SK-N-SH (cell line): Measurements from ENCODE around the gene C20orf96. TPM values are rescaled to one million over a fixed set of nuclear protein-coding genes. Genes with fewer than 3 reads are reported as not detected.

Source experiments
- CTCF ChIA-PET: fragments of 300-600, 350-600 bp; formaldehyde crosslinking; extraction: SDS; loops from one replicate; lab custom pipeline; 2021; lab: Yijun Ruan, JAX
- POLR2A ChIA-PET: fragments of 350-600 bp; sonication (Branson Sonifier 250); formaldehyde crosslinking; extraction: SDS; loops from one replicate; lab custom pipeline; 2020; ENCODE audit warnings: antibody characterized with exemption, inconsistent platforms; lab: Yijun Ruan, JAX
- DNase-seq: peaks from one replicate; pipeline ENCODE4 v3.0.0; 2012
- H2AFZ ChIP-seq: fragments of 200-600 bp; sonication (generic); 2 replicates; pipeline ENCODE4 v1.8.1; 2016; ENCODE audit warnings: antibody characterized with exemption, mild to moderate bottlenecking, low read depth
- H3F3A ChIP-seq: fragments of 200-600 bp; sonication (generic); replicated peaks from 2 replicates; pipeline ENCODE3; 2016; ENCODE audit warnings: antibody characterized with exemption, mild to moderate bottlenecking; ENCODE audit not compliant: insufficient read depth
- H3K27ac ChIP-seq, 2 experiments: fragments of 200-500 bp in 1 of 2; fragments of 200-600 bp in 1 of 2; sonication (Bioruptor generic) in 1 of 2; sonication (generic), shearing (Covaris generic) in 1 of 2; 2 replicates each; pipeline versions ENCODE4 v1.5.1 to v1.6.1; 2014 to 2016; ENCODE audit warnings: low read depth in 2 of 2, inconsistent platforms in 1 of 2, low read length in 1 of 2, mild to moderate bottlenecking in 1 of 2, mixed read lengths in 1 of 2
- H3K27me3 ChIP-seq: fragments of 200-600 bp; sonication (generic), shearing (Covaris generic); 2 replicates; pipeline ENCODE4 v1.6.1; 2016; ENCODE audit warnings: mixed run types; ENCODE audit not compliant: insufficient read depth
- H3K36me3 ChIP-seq, 2 experiments: fragments of 200-500 bp in 1 of 2; fragments of 200-600 bp in 1 of 2; sonication (Bioruptor generic) in 1 of 2; sonication (generic) in 1 of 2; replicated peaks in 1 of 2; 2 replicates each; pipeline versions ENCODE3 to v1.5.1; 2014 to 2016; ENCODE audit warnings: low read length in 1 of 2, mild to moderate bottlenecking in 1 of 2; ENCODE audit not compliant: insufficient read depth in 2 of 2, control insufficient read depth in 1 of 2
- H3K4me1 ChIP-seq, 2 experiments: fragments of 200-500 bp in 1 of 2; fragments of 200-600 bp in 1 of 2; sonication (Bioruptor generic) in 1 of 2; sonication (generic), shearing (Covaris generic) in 1 of 2; 2 replicates each; pipeline versions ENCODE4 v1.5.1 to v1.6.1; 2014 to 2016; ENCODE audit warnings: low read depth in 1 of 2, low read length in 1 of 2, mixed run types in 1 of 2; ENCODE audit not compliant: insufficient read depth in 2 of 2, control insufficient read depth in 1 of 2
- H3K4me2 ChIP-seq: fragments of 200-600 bp; sonication (generic), shearing (Covaris generic); 2 replicates; pipeline ENCODE4 v1.6.1; 2017; ENCODE audit warnings: mixed run types
- H3K4me3 ChIP-seq, 2 experiments: fragments of 200-500 bp in 1 of 2; fragments of 200-600 bp in 1 of 2; sonication (Bioruptor generic) in 1 of 2; sonication (generic), shearing (Covaris generic) in 1 of 2; 2 replicates each; pipeline versions ENCODE4 v1.5.1 to v1.8.1; 2014 to 2016; ENCODE audit warnings: low read depth in 2 of 2, inconsistent platforms in 1 of 2, low read length in 1 of 2, mild to moderate bottlenecking in 1 of 2, mixed read lengths in 1 of 2, moderate library complexity in 1 of 2
- H3K79me2 ChIP-seq: fragments of 200-600 bp; sonication (generic); 2 replicates; pipeline ENCODE4 v1.8.1; 2017; ENCODE audit warnings: mild to moderate bottlenecking; ENCODE audit not compliant: insufficient read depth
- H3K9ac ChIP-seq: fragments of 200-600 bp; sonication (generic); 2 replicates; pipeline ENCODE4 v1.6.1; 2017; ENCODE audit warnings: mixed run types
- H3K9me2 ChIP-seq: fragments of 200-600 bp; sonication (generic); 2 replicates; pipeline ENCODE4 v1.6.1; 2017; ENCODE audit warnings: mixed run types
- H3K9me3 ChIP-seq: fragments of 200-600 bp; sonication (generic); 2 replicates; pipeline ENCODE4 v1.6.1; 2017; ENCODE audit warnings: mixed run types, mild to moderate bottlenecking, moderate library complexity
- H4K20me1 ChIP-seq: fragments of 200-600 bp; sonication (generic); 2 replicates; pipeline ENCODE4 v1.6.1; 2017; ENCODE audit warnings: mild to moderate bottlenecking, mixed run types; ENCODE audit not compliant: insufficient read depth
- CHD2 ChIP-seq: fragments of 150-350 bp; IDR thresholded peaks from 2 replicates; pipeline ENCODE4 v1.6.1; 2018; ENCODE audit warnings: low read length; ENCODE audit not compliant: partially characterized antibody
- FOXM1 ChIP-seq: IDR thresholded peaks from 2 replicates; pipeline ENCODE4 v1.4.0; 2012; ENCODE audit warnings: low read depth, mild to moderate bottlenecking
- GABPA ChIP-seq: IDR thresholded peaks from 2 replicates; pipeline ENCODE4 v1.4.0; 2012; ENCODE audit warnings: low read depth, mild to moderate bottlenecking
- NFIC ChIP-seq: IDR thresholded peaks from 2 replicates; pipeline ENCODE4 v1.4.0; 2012; ENCODE audit warnings: borderline replicate concordance
- NRF1 ChIP-seq: IDR thresholded peaks from 2 replicates; pipeline ENCODE4 v1.6.1; 2012; ENCODE audit warnings: low read depth, mild to moderate bottlenecking, low read length
- TEAD4 ChIP-seq: IDR thresholded peaks from 2 replicates; pipeline ENCODE4 v1.4.0; 2012; ENCODE audit warnings: mild to moderate bottlenecking, borderline replicate concordance; ENCODE audit not compliant: insufficient read depth
- USF2 ChIP-seq: fragments of 150-350 bp; IDR thresholded peaks from 2 replicates; pipeline ENCODE4 v1.6.1; 2017; ENCODE audit warnings: antibody characterized with exemption, low read length, low read depth, borderline replicate concordance
- WGBS: methylation state at CpG from one replicate; pipeline ENCODE4 v1.1.6; 2017; ENCODE audit warnings: low lambda C conversion rate; 5-methylcytosine and 5-hydroxymethylcytosine counted together
- polyA plus RNA-seq, 3 experiments: library from polyadenylated mRNA; depleted of rRNA; stranded (reverse); fragments of >200 nt; gene quantifications; 2 replicates each; pipeline ENCODE4 v1.2.3, GENCODE V29; 2012
- TF ChIP-seq, protein P1 (sequence below): fragments of 200-600 bp; sonication (generic); IDR thresholded peaks from 2 replicates; pipeline ENCODE4 v1.6.1; 2017; ENCODE audit warnings: antibody characterized with exemption, mild to moderate bottlenecking, moderate library complexity
- TF ChIP-seq, protein P2 (sequence below): IDR thresholded peaks from 2 replicates; pipeline ENCODE4 v1.4.0; 2012; ENCODE audit warnings: low read depth
- TF ChIP-seq, protein P3 (sequence below): IDR thresholded peaks from 2 replicates; pipeline ENCODE4; 2012

The C20orf96 gene
- polyA plus RNA-seq, 1 of the 3 experiments (the other 2 are of a cell fraction), result 16.6 TPM

DNA sequence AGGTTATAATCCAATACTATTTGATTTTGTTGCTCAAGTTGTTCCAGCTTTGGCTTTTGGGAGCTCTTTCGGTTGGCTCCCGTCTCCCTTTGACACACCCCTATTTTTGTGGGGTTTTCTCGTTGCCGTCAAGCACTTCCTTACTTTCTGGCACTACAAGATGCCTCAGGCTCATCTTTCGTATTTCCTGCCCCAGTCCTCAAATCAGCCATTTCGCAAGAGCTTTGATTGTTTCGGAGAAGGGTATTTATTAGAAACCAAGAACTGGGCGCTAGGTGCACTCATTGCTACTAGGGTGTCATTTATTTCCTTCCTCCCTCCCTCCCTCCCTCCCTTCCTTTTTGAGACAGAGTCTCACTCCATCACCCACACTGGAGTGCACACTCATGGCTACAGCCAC, 21.5 kb upstream of the C20orf96 start:
- no peak overlapping the region for H3K4me3 ChIP-seq
- POLR2A ChIA-PET, result interaction anchor here (1.0 to 2.1 kb wide), 2 partner anchors 12 to 15 kb away, joined by 4 to 12 read pairs; partner anchors contain the start of genes SOX12 and ZCCHC3
- peaks cover 4% of the 10 kb centered on the region for H3F3A ChIP-seq
- no peak overlapping the region for H3K9ac ChIP-seq
- H3K36me3 ChIP-seq, result no peaks in the 10 kb centered on the region
- H2AFZ ChIP-seq, result no peak overlapping the region
- H3K27me3 ChIP-seq, result no peaks in the 10 kb centered on the region
- H3K4me2 ChIP-seq, result no peak overlapping the region
- TF ChIP-seq FOXM1, result no peak
- no peaks in the 10 kb centered on the region for H3K9me3 ChIP-seq
- H4K20me1 ChIP-seq, result no peaks in the 10 kb centered on the region
- H3K79me2 ChIP-seq, result no peaks in the 10 kb centered on the region
- H3K4me1 ChIP-seq, result peaks cover 15 to 26% of the 10 kb centered on the region in 2 experiments; a peak in 2 of 4 replicates
- no peak for DNase-seq
- no peak overlapping the region for H3K27ac ChIP-seq
- CTCF ChIA-PET, result interaction anchor here (1.4 to 4.0 kb wide), 3 partner anchors 13 to 19 kb away, joined by 3 to 21 read pairs (median 5); partner anchors contain the start of gene SOX12
- no peaks in the 10 kb centered on the region for H3K9me2 ChIP-seq
- WGBS, result 91% methylated on average over 8 of the region's 8 CpGs

DNA sequence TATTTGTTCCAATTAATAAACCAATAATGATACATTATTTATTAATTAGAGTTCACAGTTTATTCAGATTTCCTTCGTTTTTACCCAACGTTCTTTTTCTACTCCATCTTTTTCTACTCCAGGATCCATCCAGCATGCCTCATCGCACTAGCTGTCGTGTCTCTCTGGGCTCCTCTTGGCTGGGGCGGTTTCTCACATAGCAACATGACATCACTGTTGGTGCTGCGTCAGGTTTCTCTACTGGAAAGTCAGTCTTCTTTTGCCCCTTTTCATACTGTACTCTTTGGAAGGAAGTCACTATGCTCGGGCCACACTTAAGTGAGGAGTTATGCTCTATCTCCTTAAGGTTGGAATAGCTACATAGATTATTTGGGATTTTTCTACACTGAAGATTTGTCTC, 21.1 kb upstream of the C20orf96 start:
- Histone ChIP-seq H3F3A (peaks cover 6% of the 10 kb centered on the region), H4K20me1 (no peaks in the 10 kb centered on the region), H3K9me2 (no peaks in the 10 kb centered on the region), H2AFZ (no peak overlapping the region), H3K79me2 (no peaks in the 10 kb centered on the region), H3K27me3 (no peaks in the 10 kb centered on the region), H3K4me1 (peaks cover 15 to 26% of the 10 kb centered on the region in 2 experiments; a peak in 2 of 4 replicates), H3K27ac (peak overlapping the region in 1 of 2 experiments; percentile 97; a peak in 1 of 4 replicates), H3K36me3 (no peaks in the 10 kb centered on the region), H3K4me2 (no peak overlapping the region), H3K9me3 (no peaks in the 10 kb centered on the region), H3K4me3 (no peak overlapping the region), H3K9ac (no peak overlapping the region)
- POLR2A ChIA-PET, result interaction anchor here (1.0 to 2.1 kb wide), 2 partner anchors 13 to 15 kb away, joined by 4 to 12 read pairs; partner anchors contain the start of genes SOX12 and ZCCHC3
- no peak for DNase-seq
- no peak for TF ChIP-seq NFIC
- TF ChIP-seq, protein P1, sequence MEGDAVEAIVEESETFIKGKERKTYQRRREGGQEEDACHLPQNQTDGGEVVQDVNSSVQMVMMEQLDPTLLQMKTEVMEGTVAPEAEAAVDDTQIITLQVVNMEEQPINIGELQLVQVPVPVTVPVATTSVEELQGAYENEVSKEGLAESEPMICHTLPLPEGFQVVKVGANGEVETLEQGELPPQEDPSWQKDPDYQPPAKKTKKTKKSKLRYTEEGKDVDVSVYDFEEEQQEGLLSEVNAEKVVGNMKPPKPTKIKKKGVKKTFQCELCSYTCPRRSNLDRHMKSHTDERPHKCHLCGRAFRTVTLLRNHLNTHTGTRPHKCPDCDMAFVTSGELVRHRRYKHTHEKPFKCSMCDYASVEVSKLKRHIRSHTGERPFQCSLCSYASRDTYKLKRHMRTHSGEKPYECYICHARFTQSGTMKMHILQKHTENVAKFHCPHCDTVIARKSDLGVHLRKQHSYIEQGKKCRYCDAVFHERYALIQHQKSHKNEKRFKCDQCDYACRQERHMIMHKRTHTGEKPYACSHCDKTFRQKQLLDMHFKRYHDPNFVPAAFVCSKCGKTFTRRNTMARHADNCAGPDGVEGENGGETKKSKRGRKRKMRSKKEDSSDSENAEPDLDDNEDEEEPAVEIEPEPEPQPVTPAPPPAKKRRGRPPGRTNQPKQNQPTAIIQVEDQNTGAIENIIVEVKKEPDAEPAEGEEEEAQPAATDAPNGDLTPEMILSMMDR, result no peak
- no peak for TF ChIP-seq TEAD4
- TF ChIP-seq GABPA, result no peak
- TF ChIP-seq USF2, result no peak
- TF ChIP-seq FOXM1, result no peak
- TF ChIP-seq, protein P2, sequence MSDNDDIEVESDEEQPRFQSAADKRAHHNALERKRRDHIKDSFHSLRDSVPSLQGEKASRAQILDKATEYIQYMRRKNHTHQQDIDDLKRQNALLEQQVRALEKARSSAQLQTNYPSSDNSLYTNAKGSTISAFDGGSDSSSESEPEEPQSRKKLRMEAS, result no peak
- TF ChIP-seq, protein P3, sequence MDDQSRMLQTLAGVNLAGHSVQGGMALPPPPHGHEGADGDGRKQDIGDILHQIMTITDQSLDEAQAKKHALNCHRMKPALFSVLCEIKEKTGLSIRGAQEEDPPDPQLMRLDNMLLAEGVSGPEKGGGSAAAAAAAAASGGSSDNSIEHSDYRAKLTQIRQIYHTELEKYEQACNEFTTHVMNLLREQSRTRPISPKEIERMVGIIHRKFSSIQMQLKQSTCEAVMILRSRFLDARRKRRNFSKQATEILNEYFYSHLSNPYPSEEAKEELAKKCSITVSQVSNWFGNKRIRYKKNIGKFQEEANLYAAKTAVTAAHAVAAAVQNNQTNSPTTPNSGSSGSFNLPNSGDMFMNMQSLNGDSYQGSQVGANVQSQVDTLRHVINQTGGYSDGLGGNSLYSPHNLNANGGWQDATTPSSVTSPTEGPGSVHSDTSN, result no peak
- TF ChIP-seq NRF1, result no peak
- no peak for TF ChIP-seq CHD2
- 92% methylated on average over 7 of the region's 7 CpGs for WGBS
- CTCF ChIA-PET, result interaction anchor here (1.4 to 4.0 kb wide), 3 partner anchors 13 to 20 kb away, joined by 3 to 21 read pairs (median 5); partner anchors contain the start of gene SOX12
